CD14-positive monocyte (primary cell): ENCODE results near the gene DYNC2I2. TPM values are rescaled to one million over a fixed set of nuclear protein-coding genes. Genes with fewer than 3 reads are reported as not detected.
A peak's percentile ranks its signal among the peaks of the same experiment; 100 is the strongest.

Source experiments
- DNase-seq, 3 donors: peaks; one replicate each; pipeline ENCODE4 v3.0.0-alpha.2; 2011 to 2022
- H2AFZ ChIP-seq: 2 replicates; pipeline ENCODE4 v1.6.0; 2012; ENCODE audit warnings: mild to moderate bottlenecking, low read depth, low read length, inconsistent platforms; ENCODE audit not compliant: insufficient read depth, poor library complexity, severe bottlenecking
- H3K27ac ChIP-seq, 2 donors: 1 replicate in 1 of 2; 2 replicates in 1 of 2; pipeline ENCODE4 v1.5.1; 2012 to 2013; ENCODE audit warnings: low read length in 2 of 2, control low read depth in 1 of 2, inconsistent platforms in 1 of 2, low read depth in 1 of 2, mild to moderate bottlenecking in 1 of 2
- H3K27me3 ChIP-seq, 2 donors: one replicate each; pipeline versions ENCODE4 v1.6.0 to v1.6.1; 2011 to 2013; ENCODE audit warnings: low read length in 2 of 2; ENCODE audit not compliant: control insufficient read depth in 2 of 2, insufficient read depth in 2 of 2
- H3K36me3 ChIP-seq, 2 donors: replicated peaks in 1 of 2; 1 replicate in 1 of 2; 2 replicates in 1 of 2; pipeline versions ENCODE4 v1.5.1 to v1.6.1; 2012 to 2013; ENCODE audit warnings: low read length in 2 of 2, control low read depth in 1 of 2, inconsistent platforms in 1 of 2, mild to moderate bottlenecking in 1 of 2; ENCODE audit not compliant: insufficient read depth in 2 of 2, control insufficient read depth in 1 of 2
- H3K4me1 ChIP-seq, 2 donors: 1 replicate in 1 of 2; 2 replicates in 1 of 2; pipeline versions ENCODE4 v1.5.1 to v1.6.1; 2012 to 2013; ENCODE audit warnings: low read length in 2 of 2, control low read depth in 1 of 2, inconsistent platforms in 1 of 2, mild to moderate bottlenecking in 1 of 2, moderate library complexity in 1 of 2; ENCODE audit not compliant: insufficient read depth in 2 of 2, control insufficient read depth in 1 of 2
- H3K4me2 ChIP-seq: replicated peaks from 2 replicates; pipeline ENCODE3; 2012; ENCODE audit warnings: low read length, moderate library complexity, mild to moderate bottlenecking; ENCODE audit not compliant: poor library complexity, severe bottlenecking; ENCODE audit errors: extremely low read depth
- H3K4me3 ChIP-seq, 3 experiments: fragments of 200-600 bp in 1 of 3; sonication (generic) in 1 of 3; replicated peaks in 1 of 3; 1 replicate in 2 of 3; 2 replicates in 1 of 3; pipeline ENCODE4 v1.5.1; 2011 to 2013; ENCODE audit warnings: low read length in 3 of 3, mild to moderate bottlenecking in 3 of 3, control low read depth in 2 of 3, low read depth in 2 of 3, inconsistent platforms in 1 of 3, moderate library complexity in 1 of 3
- H3K79me2 ChIP-seq: 2 replicates; pipeline ENCODE4 v1.6.0; 2012; ENCODE audit warnings: mild to moderate bottlenecking, control low read depth, inconsistent platforms, low read length, moderate library complexity; ENCODE audit not compliant: insufficient read depth
- H3K9ac ChIP-seq: 2 replicates; pipeline ENCODE4 v1.6.0; 2017; ENCODE audit warnings: low read length, mild to moderate bottlenecking; ENCODE audit not compliant: insufficient read depth, poor library complexity, severe bottlenecking
- H3K9me3 ChIP-seq, 2 donors: replicated peaks in 1 of 2; 1 replicate in 1 of 2; 2 replicates in 1 of 2; pipeline versions ENCODE4 v1.5.1 to v1.6.1; 2012 to 2013; ENCODE audit warnings: low read length in 2 of 2, control low read depth in 1 of 2; ENCODE audit not compliant: control insufficient read depth in 1 of 2, insufficient read depth in 1 of 2
- H4K20me1 ChIP-seq: 2 replicates; pipeline ENCODE4 v1.6.0; 2012; ENCODE audit warnings: mild to moderate bottlenecking, low read length, control low read depth, moderate library complexity; ENCODE audit not compliant: insufficient read depth
- H3K27ac Mint-ChIP-seq, 7 donors: one replicate each; pipeline ENCODE4 v1.8.0; 2020; ENCODE audit warnings: mild to moderate bottlenecking in 7 of 7, mixed read lengths in 7 of 7, moderate library complexity in 6 of 7, inconsistent platforms in 2 of 7
- H3K27me3 Mint-ChIP-seq, 3 donors: one replicate each; pipeline ENCODE4 v1.8.0; 2021 to 2022; ENCODE audit warnings: low read depth in 3 of 3, mild to moderate bottlenecking in 3 of 3, mixed read lengths in 3 of 3, moderate library complexity in 3 of 3, inconsistent platforms in 1 of 3
- H3K36me3 Mint-ChIP-seq, 2 donors: one replicate each; pipeline ENCODE4 v1.8.0; 2020; ENCODE audit warnings: mixed read lengths in 2 of 2, inconsistent platforms in 1 of 2, mild to moderate bottlenecking in 1 of 2
- H3K4me1 Mint-ChIP-seq: one replicate; pipeline ENCODE4 v1.8.0; 2020; ENCODE audit warnings: mild to moderate bottlenecking, mixed read lengths
- H3K4me3 Mint-ChIP-seq, 2 donors: one replicate each; pipeline ENCODE4 v1.8.0; 2020; ENCODE audit warnings: mild to moderate bottlenecking in 2 of 2, mixed read lengths in 2 of 2, moderate library complexity in 1 of 2
- H3K9me3 Mint-ChIP-seq, 7 donors: one replicate each; pipeline ENCODE4 v1.8.0; 2020 to 2022; ENCODE audit warnings: mixed read lengths in 7 of 7, mild to moderate bottlenecking in 6 of 7, moderate library complexity in 6 of 7, inconsistent platforms in 2 of 7
- CTCF ChIP-seq: fragments of 200-600 bp; IDR thresholded peaks from one replicate; pipeline ENCODE4 v1.8.0; 2022; ENCODE audit warnings: antibody characterized with exemption, mild to moderate bottlenecking
- WGBS: methylation state at CpG from one replicate; pipeline ENCODE4 v1.1.5; 2013; ENCODE audit warnings: missing lambda C conversion rate; ENCODE audit not compliant: insufficient coverage; 5-methylcytosine and 5-hydroxymethylcytosine counted together
- intact Hi-C, 2 donors: fragments of 100-400 bp; cut with micrococcal nuclease; formaldehyde crosslinking; loops; one replicate each; pipeline versions ENCODE4 v1.15.0 to v1.15.1; 2023
- polyA plus RNA-seq, 3 donors: library from polyadenylated mRNA; depleted of rRNA in 1 of 3; unstranded in 2 of 3; stranded (reverse) in 1 of 3; fragments of 300-500 nt in 2 of 3; fragments of >200 nt in 1 of 3; fragmentation: Illumina TruSeq in 2 of 3; gene quantifications; 1 replicate in 2 of 3; 2 replicates in 1 of 3; pipeline ENCODE4 v1.2.3, GENCODE V29; 2012 to 2021

Gene DYNC2I2
- polyA plus RNA-seq, 3 donors: 1.5 to 2.1 (median 1.9) TPM

- H3K27me3 Mint-ChIP-seq: peaks cover 0 to 2% (median 0%) of the 10 kb centered on the region in 3 donors
- TF ChIP-seq CTCF: no peak
- H3K27ac Mint-ChIP-seq: peak overlapping the region in 5 of 7 donors; percentile 28 to 95 (median 75)
- H3K36me3 Mint-ChIP-seq: peaks cover 40 to 42% of the 10 kb centered on the region in 2 donors
- peak overlapping the region; percentile 88 to 98 for H3K4me3 Mint-ChIP-seq
- intact Hi-C loops: no loop called here
- DNase-seq: no peak
- Histone ChIP-seq H3K4me2 (peak overlapping the region; percentile 96), H3K9me3 (peaks cover 0 to 3% of the 10 kb centered on the region in 2 donors), H4K20me1 (peaks cover 39% of the 10 kb centered on the region), H2AFZ (no peak overlapping the region), H3K36me3 (peaks cover 36 to 40% of the 10 kb centered on the region in 2 donors), H3K79me2 (peaks cover 64% of the 10 kb centered on the region), H3K27me3 (no peaks in the 10 kb centered on the region), H3K4me1 (peaks cover 42 to 47% of the 10 kb centered on the region in 2 donors), H3K9ac (peak overlapping the region; percentile 69), H3K27ac (peak overlapping the region in 1 of 2 donors; percentile 76), H3K4me3 (peak overlapping the region; percentile 40 to 90 (median 90))
- 20% methylated on average over 4 of the region's 5 CpGs for WGBS
- H3K9me3 Mint-ChIP-seq: peaks cover 0 to 5% (median 4%) of the 10 kb centered on the region in 7 donors
- peaks cover 43% of the 10 kb centered on the region for H3K4me1 Mint-ChIP-seq
These were observed 34.0 kb upstream of the DYNC2I2 start for GRCh38 chr9:128690684-128691034.

GRCh38 chr9:128689820-128690683 lies 33.4 kb upstream of the DYNC2I2 start:
- peaks cover 0 to 2% (median 0%) of the 10 kb centered on the region in 3 donors for H3K27me3 Mint-ChIP-seq
- H3K36me3 ChIP-seq: peaks cover 34 to 36% of the 10 kb centered on the region in 2 donors
- peaks cover 48 to 53% of the 10 kb centered on the region in 2 donors for H3K4me1 ChIP-seq
- peak overlapping the region; percentile 69 for H3K9ac ChIP-seq
- H2AFZ ChIP-seq: no peak overlapping the region
- peak overlapping the region; percentile 88 to 98 for H3K4me3 Mint-ChIP-seq
- H3K4me2 ChIP-seq: peak overlapping the region; percentile 96
- TF ChIP-seq CTCF: no peak
- no peaks in the 10 kb centered on the region for H3K27me3 ChIP-seq
- under 1% methylated on average over 73 of the region's 83 CpGs for WGBS
- H3K36me3 Mint-ChIP-seq: peaks cover 38 to 40% of the 10 kb centered on the region in 2 donors
- peak overlapping the region in 6 of 7 donors; percentile 28 to 95 (median 64) for H3K27ac Mint-ChIP-seq
- H4K20me1 ChIP-seq: peaks cover 39% of the 10 kb centered on the region
- H3K9me3 Mint-ChIP-seq: peaks cover 0 to 6% (median 4%) of the 10 kb centered on the region in 7 donors
- peak in 2 of 3 donors; percentile 16 to 51 for DNase-seq
- peak overlapping the region; percentile 40 to 90 (median 90) for H3K4me3 ChIP-seq
- peaks cover 70% of the 10 kb centered on the region for H3K79me2 ChIP-seq
- peak overlapping the region in 1 of 2 donors; percentile 76 for H3K27ac ChIP-seq
- peaks cover 49% of the 10 kb centered on the region for H3K4me1 Mint-ChIP-seq
- H3K9me3 ChIP-seq: peaks cover 0 to 3% of the 10 kb centered on the region in 2 donors
- intact Hi-C loops: loop anchor here in 1 of 2 donors (2.0 kb wide), 1 partner anchor 35 kb away; no protein-coding TSS in a partner anchor
